Measurements from ENCODE around the gene RREB1.

The RREB1 gene

GRCh38 chr6:7252390-7252789 lies 144.6 kb downstream of the RREB1 start:
- Histone ChIP-seq H3K4me1 (peaks cover 56 to 98% (median 88%) of the 10 kb centered on the region in 10 experiments), H3K27me3 (no peaks in the 10 kb centered on the region), H3K4me3 (no peak overlapping the region), H4K20me1 (peaks cover 0 to 27% (median 6%) of the 10 kb centered on the region in 11 experiments; a peak in 8 of 22 replicates), H3K36me3 (peaks cover 37 to 53% (median 49%) of the 10 kb centered on the region in 11 experiments), H3K9me3 (replicated peaks in 1 of 11) (peaks cover 11 to 19% (median 16%) of the 10 kb centered on the region in 11 experiments; a peak in 21 of 22 replicates), H3K4me2 (peak overlapping the region in 6 of 11 experiments; percentile 25 to 98 (median 84); a peak in 10 of 22 replicates), H3K9ac (peak overlapping the region in 2 of 11 experiments; percentile 45 to 71; a peak in 2 of 22 replicates), H3K27ac (peak overlapping the region in 6 of 11 experiments; percentile 6 to 93 (median 50); a peak in 7 of 22 replicates)
- TF ChIP-seq Cebpa-rat (IDR thresholded peaks at IDR 0.05) = no peak

DNA sequence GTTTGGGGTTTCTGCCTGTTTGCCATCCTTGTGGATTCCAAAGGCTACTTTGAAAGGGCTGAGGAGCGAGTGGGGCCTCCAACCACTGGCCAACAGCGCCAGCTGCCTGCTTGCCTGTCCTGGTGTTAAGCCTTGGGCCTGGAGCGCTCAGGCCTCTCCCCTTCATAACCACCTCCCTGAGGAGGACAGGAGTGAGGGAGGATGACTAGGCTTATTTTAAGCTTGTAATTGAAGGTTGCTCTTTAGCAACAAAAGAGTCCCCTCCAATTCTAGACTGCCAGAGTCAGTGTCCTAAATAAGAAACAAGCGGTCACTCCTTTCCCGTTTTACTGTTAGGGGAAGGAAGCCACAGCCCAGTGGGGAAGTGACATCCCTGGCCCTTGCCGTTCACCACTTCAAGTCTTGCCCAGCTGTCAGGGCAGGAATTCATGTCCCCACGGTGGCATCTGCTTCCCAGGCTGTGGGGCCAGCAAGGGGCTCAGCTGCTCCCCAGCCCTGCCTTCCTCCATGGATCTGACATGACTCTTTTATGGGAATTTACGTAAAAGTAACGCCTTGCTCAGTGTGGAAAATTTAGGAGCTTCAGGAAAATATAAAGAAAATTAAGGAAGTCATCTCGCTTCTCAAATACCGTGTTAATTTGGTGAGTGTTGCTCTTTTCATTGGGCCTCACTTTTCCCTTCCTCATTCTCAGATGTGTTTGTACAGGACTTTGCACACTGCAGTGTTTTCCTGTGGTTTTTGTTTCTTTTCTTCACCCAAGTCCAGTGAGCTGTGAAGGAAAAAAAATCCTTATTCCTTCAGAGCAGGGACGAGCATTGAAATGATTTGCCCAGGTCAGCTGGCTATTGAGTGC lies 147.4 kb downstream of the RREB1 start:
- peak in 3 of 11 experiments; percentile 24 to 43 (median 26); a peak in 3 of 22 replicates for TF ChIP-seq Cebpa-rat (IDR thresholded peaks at IDR 0.05)
- no peaks in the 10 kb centered on the region for H3K27me3 ChIP-seq
- H3K4me3 ChIP-seq = peak overlapping the region in 8 of 10 experiments; percentile 7 to 61 (median 36); a peak in 12 of 20 replicates
- peaks cover 11 to 26% (median 18%) of the 10 kb centered on the region in 11 experiments; a peak in 21 of 22 replicates for H3K9me3 ChIP-seq (replicated peaks in 1 of 11)
- peak overlapping the region; percentile 77 to 95 (median 92) for H3K27ac ChIP-seq
- H4K20me1 ChIP-seq = peaks cover 0 to 5% (median 0%) of the 10 kb centered on the region in 11 experiments; a peak in 5 of 22 replicates
- peaks cover 9 to 25% (median 20%) of the 10 kb centered on the region in 11 experiments for H3K36me3 ChIP-seq
- peak overlapping the region; percentile 78 to 98 (median 86) for H3K4me2 ChIP-seq
- peaks cover 69 to 100% (median 95%) of the 10 kb centered on the region in 10 experiments for H3K4me1 ChIP-seq
- peak overlapping the region; percentile 68 to 82 (median 79) for H3K9ac ChIP-seq

DNA sequence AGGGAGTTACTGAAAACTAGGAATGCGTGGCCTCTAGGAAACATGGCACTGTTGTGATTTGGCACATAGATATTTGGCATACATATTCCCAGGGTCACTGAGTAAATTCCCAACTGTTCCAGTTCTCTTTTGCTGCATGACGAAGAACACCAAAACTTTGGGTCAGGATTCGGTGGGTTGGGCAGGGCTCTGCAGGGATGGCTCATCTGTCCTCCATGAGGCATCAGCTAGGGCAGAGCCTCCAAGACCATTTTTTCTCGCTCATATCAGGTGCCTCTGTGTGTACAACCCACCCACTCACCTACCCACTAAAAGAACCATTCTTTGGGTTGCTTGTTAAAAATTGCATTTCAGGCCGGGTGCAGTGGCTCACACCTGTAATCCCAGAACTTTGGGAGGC lies 148.2 kb downstream of the RREB1 start:
- peak overlapping the region; percentile 78 to 98 (median 86) for H3K4me2 ChIP-seq
- peak overlapping the region; percentile 77 to 95 (median 92) for H3K27ac ChIP-seq
- H3K9me3 ChIP-seq (replicated peaks in 1 of 11) = peaks cover 11 to 26% (median 18%) of the 10 kb centered on the region in 11 experiments; a peak in 21 of 22 replicates
- peak overlapping the region in 7 of 10 experiments; percentile 23 to 61 (median 39); a peak in 10 of 20 replicates for H3K4me3 ChIP-seq
- no peaks in the 10 kb centered on the region; a peak in 2 of 22 replicates for H4K20me1 ChIP-seq
- peaks cover 2 to 18% (median 14%) of the 10 kb centered on the region in 11 experiments; a peak in 18 of 22 replicates for H3K36me3 ChIP-seq
- peaks cover 72 to 100% (median 97%) of the 10 kb centered on the region in 10 experiments for H3K4me1 ChIP-seq
- peak overlapping the region in 10 of 11 experiments; percentile 68 to 82 (median 79); a peak in 16 of 22 replicates for H3K9ac ChIP-seq
- no peak for TF ChIP-seq Cebpa-rat (IDR thresholded peaks at IDR 0.05)
- H3K27me3 ChIP-seq = no peaks in the 10 kb centered on the region

- H3K36me3 ChIP-seq = peaks cover 0 to 9% (median 8%) of the 10 kb centered on the region in 11 experiments; a peak in 15 of 22 replicates
- TF ChIP-seq Cebpa-rat (IDR thresholded peaks at IDR 0.05) = no peak
- H3K9ac ChIP-seq = peak overlapping the region in 1 of 11 experiments; percentile 82; a peak in 3 of 22 replicates
- H3K4me3 ChIP-seq = peak overlapping the region in 3 of 10 experiments; percentile 36 to 50 (median 39); a peak in 3 of 20 replicates
- H4K20me1 ChIP-seq = no peaks in the 10 kb centered on the region; a peak in 1 of 22 replicates
- H3K4me1 ChIP-seq = peaks cover 75 to 100% (median 95%) of the 10 kb centered on the region in 10 experiments
- peak overlapping the region in 6 of 11 experiments; percentile 82 to 98 (median 90); a peak in 11 of 22 replicates for H3K4me2 ChIP-seq
- peak overlapping the region in 8 of 11 experiments; percentile 84 to 95 (median 92); a peak in 17 of 22 replicates for H3K27ac ChIP-seq
- H3K9me3 ChIP-seq (replicated peaks in 1 of 11) = peaks cover 11 to 26% (median 18%) of the 10 kb centered on the region in 11 experiments; a peak in 21 of 22 replicates
- H3K27me3 ChIP-seq = no peaks in the 10 kb centered on the region
Measured at GRCh38 chr6:7256785-7257184, 149.0 kb downstream of the RREB1 start.

DNA sequence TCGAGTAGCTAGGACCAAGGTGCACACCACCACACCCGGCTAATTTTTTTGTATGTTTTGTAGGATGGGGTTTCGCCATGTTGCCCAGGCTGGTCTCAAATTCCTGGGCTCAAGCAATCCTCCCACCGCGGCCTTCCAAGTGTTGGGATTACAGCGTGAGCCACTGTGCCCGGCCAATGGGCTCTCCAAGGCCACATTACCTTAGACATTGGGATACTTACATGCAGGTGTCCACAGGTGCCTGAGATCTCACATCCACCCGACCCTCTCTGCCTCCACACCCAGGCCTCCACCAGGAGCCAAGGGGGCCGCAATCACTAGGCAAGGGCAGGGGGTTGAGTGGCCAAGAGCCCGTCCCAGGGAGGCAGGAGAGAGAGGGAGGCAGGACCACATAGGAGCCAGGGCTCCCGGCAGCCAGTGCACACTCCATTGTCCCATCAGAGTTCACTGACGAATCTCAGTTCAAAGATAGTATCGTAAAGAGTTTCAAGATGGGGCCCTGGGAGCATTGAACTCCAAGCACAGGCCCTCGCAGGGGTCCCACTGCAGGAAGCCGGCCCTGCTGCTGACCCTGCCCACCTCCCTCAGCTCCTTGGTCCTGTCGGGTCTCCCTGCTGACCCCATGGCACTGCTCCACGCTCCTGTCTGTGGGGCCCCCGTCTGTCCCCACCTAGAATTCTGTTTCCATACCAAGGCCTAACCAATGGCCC lies 149.9 kb downstream of the RREB1 start:
- peaks cover 0 to under 1% (median 0%) of the 10 kb centered on the region in 11 experiments; a peak in 2 of 22 replicates for H3K36me3 ChIP-seq
- H3K27me3 ChIP-seq = no peaks in the 10 kb centered on the region
- H3K9me3 ChIP-seq (replicated peaks in 1 of 11) = peaks cover 11 to 26% (median 18%) of the 10 kb centered on the region in 11 experiments; a peak in 21 of 22 replicates
- peak overlapping the region; percentile 82 to 99 (median 96); a peak in 17 of 22 replicates for H3K4me2 ChIP-seq
- H3K27ac ChIP-seq = peak overlapping the region in 10 of 11 experiments; percentile 18 to 95 (median 92); a peak in 18 of 22 replicates
- peak overlapping the region in 1 of 11 experiments; percentile 40; a peak in 2 of 22 replicates for H3K9ac ChIP-seq
- H3K4me1 ChIP-seq = peaks cover 71 to 100% (median 94%) of the 10 kb centered on the region in 10 experiments
- H3K4me3 ChIP-seq = no peak overlapping the region
- no peak for TF ChIP-seq Cebpa-rat (IDR thresholded peaks at IDR 0.05)
- no peaks in the 10 kb centered on the region for H4K20me1 ChIP-seq

DNA sequence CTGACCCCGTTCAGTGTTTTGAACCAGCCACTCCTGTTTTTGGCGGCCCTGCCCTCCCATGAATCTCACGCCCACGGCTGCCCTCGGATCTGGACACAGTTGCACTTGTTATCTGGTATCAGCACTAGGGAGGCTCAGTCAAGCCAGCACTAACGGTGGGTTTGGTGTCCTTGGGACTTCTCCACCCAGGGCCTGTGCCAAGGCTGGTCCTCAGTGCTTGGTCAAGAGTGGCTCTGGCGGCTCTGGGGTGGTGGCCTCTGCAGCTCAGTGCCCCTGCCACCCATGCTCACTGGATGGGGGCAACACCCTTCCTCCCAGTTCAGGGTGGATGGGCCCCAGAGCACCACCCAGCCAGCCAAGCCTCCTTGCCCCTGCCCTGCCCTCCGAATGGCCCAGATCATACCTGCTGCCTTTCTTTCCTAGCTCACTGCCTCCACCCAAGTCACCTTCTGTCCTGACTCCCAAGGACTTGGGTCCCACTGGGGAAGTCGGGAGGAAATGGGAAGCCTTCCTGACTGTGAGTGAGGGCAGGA lies 150.5 kb downstream of the RREB1 start:
- H4K20me1 ChIP-seq = no peaks in the 10 kb centered on the region
- peak overlapping the region in 10 of 11 experiments; percentile 0 to 95 (median 92); a peak in 19 of 22 replicates for H3K27ac ChIP-seq
- peak overlapping the region; percentile 82 to 99 (median 96) for H3K4me2 ChIP-seq
- no peak for TF ChIP-seq Cebpa-rat (IDR thresholded peaks at IDR 0.05)
- no peak overlapping the region for H3K4me3 ChIP-seq
- H3K27me3 ChIP-seq = no peaks in the 10 kb centered on the region
- peaks cover 11 to 26% (median 18%) of the 10 kb centered on the region in 11 experiments; a peak in 21 of 22 replicates for H3K9me3 ChIP-seq (replicated peaks in 1 of 11)
- peaks cover 69 to 100% (median 93%) of the 10 kb centered on the region in 10 experiments for H3K4me1 ChIP-seq
- H3K36me3 ChIP-seq = no peaks in the 10 kb centered on the region
- H3K9ac ChIP-seq = peak overlapping the region in 6 of 11 experiments; percentile 8 to 55 (median 20); a peak in 6 of 22 replicates

GRCh38 chr6:7260291-7261031 lies 152.7 kb downstream of the RREB1 start:
- Histone ChIP-seq H3K27ac (peak overlapping the region; percentile 47 to 92 (median 65)), H4K20me1 (no peaks in the 10 kb centered on the region), H3K36me3 (no peaks in the 10 kb centered on the region), H3K4me3 (peak overlapping the region; percentile 51 to 70 (median 58)), H3K27me3 (no peaks in the 10 kb centered on the region), H3K9me3 (replicated peaks in 1 of 11) (peaks cover 11 to 26% (median 18%) of the 10 kb centered on the region in 11 experiments; a peak in 21 of 22 replicates), H3K9ac (peak overlapping the region; percentile 45 to 78 (median 70)), H3K4me1 (peaks cover 47 to 98% (median 78%) of the 10 kb centered on the region in 10 experiments), H3K4me2 (peak overlapping the region; percentile 82 to 99 (median 96))
- no peak for TF ChIP-seq Cebpa-rat (IDR thresholded peaks at IDR 0.05)

Data from BLaER1 treated with 17β-estradiol and CSF1 and Interleukin-3, amounts not matched to agents 10 nM and 100 nM (cell line).